H54 (cell line): Measurements from ENCODE around the gene ITGA4.
A peak's percentile ranks its signal among the peaks of the same experiment; 100 is the strongest.

ENCODE experiments used
- DNase-seq: peaks from one replicate; pipeline ENCODE4 v3.0.0; 2011; ENCODE audit warnings: low spot score, mixed read lengths; ENCODE audit not compliant: insufficient read length
- FAIRE-seq: peaks from 3 replicates; lab custom pipeline; 2011; peaks lifted over from hg19 to GRCh38; lab: Jason Lieb, UNC
- POLR2A ChIP-seq: IDR thresholded peaks from 2 replicates; pipeline ENCODE4 v1.6.1; 2011; ENCODE audit warnings: low read depth, mild to moderate bottlenecking, low read length

ITGA4 gene

DNA sequence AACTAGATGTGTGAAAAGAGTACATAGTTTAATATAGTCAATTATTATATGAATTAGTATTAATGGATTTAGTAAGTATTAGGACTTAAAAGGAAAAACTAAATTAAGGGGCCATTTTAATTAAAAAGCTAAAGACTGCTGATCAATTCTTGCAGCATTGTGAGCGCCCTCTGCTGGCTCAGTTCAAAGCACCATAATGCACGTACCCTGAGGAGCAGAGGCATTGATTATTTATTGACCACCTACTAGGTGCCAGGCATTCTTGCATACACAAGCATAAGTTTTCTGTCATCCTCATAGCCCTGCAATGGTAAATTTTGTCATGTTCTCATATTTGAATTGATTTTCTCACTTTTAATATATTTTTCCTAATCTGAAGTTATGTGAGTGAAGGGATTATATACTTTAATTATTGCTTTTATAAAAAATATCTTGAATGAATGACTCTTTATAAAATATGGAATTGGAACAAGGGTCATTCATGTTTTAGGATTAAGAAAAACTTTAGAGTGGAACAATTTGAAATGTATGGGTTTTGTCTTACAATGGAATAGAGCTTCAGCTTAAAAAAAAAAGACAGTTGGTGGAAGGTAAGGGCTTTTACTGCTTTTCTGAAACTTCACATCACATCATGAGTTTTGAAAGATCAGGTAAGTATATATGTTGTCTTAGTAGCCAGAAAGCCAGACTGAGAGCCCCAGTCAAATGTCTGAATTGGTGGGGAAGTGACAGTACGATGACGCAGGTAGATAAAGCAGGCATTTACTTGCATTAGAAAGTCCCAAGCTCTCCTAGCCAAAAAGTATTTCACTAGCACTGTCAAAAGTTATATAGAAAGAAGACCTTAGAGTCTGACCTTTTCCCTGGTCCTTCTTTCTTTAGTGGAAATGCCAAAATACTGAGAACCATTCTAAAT lies 9.7 kb downstream of the ITGA4 start:
- FAIRE-seq = no peak
- DNase-seq = peak; percentile 6
- TF ChIP-seq POLR2A = no peak

DNA sequence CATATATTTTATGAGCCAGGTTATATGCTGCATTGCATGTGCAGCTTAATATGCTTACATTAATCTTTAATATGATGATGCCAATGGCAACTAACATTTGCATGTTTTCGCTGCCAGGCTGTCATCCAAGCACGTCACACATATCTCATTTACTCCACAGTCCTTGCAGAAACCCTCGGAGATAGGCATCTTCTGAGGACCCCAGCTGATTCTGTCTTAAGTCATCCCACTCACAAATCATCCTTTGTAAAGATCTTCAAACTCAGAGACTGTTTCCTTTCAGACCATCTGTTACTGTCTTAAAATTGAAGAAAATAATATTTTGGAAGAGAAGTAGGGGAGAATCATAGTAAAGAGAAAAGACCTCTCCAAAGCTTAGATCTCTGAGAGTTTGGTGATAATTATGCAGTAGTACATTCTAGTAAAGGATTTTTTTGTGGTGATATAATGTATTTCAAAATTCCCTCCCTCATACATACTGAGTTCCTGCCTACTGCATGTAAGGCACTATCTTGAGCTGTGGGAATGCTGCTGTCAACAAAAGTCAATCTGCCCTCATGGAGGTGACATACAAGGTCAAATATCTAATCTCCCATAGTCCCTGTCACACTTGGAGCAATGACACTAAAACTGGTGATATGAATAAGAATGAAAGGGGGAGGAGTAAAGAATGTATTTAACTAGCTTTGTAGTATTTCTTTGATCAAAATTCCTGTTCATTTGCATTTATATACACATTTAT lies 11.0 kb downstream of the ITGA4 start:
- DNase-seq (no peak), FAIRE-seq (no peak)
- TF ChIP-seq POLR2A = no peak

DNA sequence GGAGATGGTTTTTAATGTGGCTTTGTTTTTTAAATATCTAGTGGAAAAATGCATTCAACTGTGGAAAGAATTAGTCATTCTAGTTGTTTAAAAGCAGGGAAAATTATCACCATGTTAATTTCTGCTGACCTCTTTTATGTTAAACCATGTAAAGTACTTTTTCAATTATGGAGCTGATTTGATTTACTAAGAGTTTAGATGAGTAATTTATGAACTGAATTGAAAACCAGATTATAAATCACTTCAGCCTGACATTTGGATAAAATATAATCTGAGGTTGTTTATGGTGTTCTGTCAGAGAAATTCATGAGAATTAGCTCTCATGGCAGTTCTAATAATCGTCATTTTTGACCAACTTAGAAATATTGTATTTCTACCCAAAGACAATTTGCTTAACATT lies 11.6 kb downstream of the ITGA4 start:
- TF ChIP-seq POLR2A = no peak
- DNase-seq = no peak
- FAIRE-seq = no peak

DNA sequence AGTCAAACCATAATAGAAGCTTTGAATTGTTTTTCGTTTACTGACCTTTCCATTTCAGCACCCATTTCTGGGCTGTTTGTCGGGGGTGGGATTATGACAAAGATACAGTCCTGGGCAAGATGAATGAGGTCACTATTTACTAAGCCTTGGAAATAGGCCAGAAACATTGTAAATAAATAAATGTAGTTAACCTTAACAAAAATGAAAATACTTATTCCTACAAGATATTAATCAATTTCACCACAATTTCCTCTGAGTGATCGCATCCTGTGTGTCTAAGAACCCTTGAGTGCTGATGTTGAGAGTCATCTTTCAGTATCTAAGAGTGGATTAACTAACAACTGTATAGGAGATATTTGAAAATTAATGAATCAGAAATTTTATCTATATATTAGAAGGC lies 14.0 kb downstream of the ITGA4 start:
- DNase-seq (no peak), FAIRE-seq (no peak)
- no peak for TF ChIP-seq POLR2A

DNA sequence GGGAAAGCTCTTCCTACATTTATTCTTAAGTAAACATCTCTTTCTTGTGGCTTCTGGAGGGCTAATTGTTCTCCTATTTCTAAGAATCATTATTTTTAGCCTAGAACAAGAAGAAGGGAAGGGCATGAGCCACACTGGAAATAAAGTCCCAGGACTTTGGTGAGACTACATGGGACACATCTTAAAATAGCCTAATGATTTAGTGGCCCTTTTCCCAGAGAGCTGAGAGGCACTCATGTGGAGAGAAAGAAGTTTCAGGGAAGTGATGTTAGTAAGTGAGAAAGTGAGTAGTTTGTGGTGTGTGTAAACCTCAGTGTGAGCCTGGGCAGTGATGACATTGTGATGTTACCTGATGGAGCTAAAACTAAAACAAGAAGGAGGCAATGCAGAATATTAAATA lies 14.6 kb downstream of the ITGA4 start:
- TF ChIP-seq POLR2A = no peak
- FAIRE-seq (peak; percentile 33), DNase-seq (no peak)

DNA sequence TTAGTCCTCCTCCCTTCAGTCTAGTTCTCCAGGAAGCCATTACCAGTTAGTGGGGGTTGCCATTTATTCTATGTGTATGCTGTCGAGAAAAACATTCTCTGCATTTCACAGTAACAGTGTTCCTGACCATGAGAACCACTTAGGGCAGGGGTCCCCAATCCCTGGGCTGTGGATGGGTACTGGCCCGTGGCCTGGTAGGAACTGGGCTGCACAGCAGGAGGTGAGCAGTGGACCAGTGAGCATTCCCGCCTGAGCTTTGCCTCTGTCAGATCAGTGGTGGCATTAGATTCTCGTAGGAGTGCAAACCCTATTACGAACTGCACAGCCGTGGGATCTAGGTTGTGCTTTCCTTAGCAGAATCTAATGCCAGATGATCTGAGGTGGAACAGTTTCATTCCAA lies 15.8 kb downstream of the ITGA4 start:
- DNase-seq (no peak), FAIRE-seq (no peak)
- TF ChIP-seq POLR2A = no peak

DNA sequence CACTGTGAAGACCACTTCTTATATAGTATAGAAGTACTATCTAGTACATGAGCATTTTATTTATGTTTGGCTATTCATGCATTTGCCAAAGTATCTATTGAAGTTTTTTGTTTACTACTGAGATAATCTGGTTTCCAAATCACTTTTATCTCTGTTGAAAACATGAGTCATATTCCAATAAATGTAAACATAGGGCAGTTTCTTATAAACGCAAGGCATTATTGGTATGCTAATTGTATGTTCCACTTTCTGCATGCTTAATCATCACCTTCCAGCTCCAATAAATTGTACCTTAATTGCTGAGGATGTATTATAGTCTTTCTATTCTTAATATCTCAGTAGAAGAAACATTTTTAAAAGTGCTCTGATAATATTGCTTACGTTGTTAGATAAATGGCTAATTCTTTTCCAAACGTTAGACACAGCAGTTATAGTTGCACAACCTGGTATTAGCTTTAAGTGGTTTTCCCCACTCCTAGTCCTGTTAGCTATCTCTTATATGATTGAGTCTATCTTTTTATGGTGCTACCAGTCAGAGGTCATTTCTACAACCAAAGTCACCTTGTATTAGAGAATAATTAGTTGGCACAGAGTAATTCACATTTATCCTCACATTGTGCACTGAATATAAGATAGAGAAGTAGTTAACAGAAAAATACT lies 17.2 kb downstream of the ITGA4 start:
- no peak for TF ChIP-seq POLR2A
- DNase-seq (no peak), FAIRE-seq (no peak)

DNA sequence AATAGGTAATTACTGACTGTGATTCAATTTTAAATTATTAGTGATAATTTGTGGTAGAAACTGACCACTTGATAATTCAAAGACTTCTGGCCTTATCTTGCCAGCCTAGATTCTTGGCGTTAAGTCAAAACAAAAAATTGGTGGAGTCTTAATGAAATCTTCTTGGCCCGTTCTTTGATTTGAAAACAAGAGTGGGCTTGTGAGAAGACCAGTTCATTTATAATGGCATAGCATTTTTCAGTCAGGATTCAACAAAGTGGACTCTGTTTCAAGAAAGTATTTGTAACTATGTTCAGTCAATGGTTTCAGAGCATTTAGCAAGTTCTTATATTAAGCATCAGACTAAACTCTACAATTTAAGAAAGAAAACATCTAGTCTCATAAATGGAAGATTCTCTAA lies 26.0 kb downstream of the ITGA4 start:
- no peak for TF ChIP-seq POLR2A
- FAIRE-seq (no peak), DNase-seq (no peak)

DNA sequence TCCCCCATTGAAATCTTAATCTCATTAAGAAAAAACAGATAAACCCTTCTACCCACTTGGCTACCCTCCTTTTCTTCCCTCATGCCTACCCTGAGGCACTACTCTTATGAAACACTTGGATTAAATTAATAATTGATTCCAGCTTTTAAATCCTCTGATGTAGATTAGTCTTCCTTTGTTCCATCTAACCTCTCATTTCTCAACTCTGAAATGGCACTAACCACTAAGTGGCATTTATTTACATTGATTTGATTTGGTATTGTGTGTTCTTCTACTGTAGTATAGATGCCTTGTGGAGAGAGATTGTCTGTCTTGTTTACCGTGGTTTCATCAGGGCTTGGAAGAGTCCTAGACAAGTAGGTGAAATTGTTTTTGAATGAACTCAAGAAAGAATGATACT lies 26.7 kb downstream of the ITGA4 start:
- no peak for TF ChIP-seq POLR2A
- FAIRE-seq (no peak), DNase-seq (no peak)

DNA sequence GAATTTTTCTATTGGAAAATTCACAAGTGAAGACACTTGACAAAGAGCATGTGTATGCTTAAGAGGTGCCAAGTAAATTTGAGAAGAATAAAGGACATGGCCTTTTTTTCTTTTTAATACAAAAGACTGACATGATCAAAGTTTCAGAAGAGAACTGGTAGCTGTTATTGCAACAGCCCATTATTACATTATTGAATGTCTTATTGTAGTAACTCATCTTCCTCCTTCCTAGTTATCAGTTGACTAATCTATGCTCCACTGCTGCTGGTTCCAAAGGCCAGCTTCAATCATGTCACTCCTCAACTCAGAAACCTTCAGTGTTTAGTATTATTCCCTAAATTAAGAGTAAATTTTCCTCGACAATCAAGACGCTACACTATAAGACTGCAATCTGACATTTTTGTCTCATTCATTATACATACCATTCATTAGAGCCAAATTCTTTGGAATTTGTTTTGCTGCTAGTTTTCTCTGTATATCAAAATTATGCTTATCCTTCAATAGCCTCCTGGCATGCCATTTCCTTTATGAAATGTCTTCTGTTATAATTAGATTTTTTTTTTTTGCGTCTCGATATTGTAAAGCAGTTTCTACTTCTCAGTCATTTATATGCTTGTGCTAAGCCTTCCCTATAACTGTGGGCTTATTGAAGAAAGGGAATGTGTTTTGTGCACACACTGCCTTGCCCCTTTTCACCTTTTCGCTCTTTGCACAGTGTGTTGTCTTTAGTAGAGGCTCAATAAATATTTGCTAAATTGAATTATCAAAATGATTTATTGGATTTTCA lies 27.9 kb downstream of the ITGA4 start:
- no peak for FAIRE-seq
- DNase-seq = no peak
- no peak for TF ChIP-seq POLR2A

DNA sequence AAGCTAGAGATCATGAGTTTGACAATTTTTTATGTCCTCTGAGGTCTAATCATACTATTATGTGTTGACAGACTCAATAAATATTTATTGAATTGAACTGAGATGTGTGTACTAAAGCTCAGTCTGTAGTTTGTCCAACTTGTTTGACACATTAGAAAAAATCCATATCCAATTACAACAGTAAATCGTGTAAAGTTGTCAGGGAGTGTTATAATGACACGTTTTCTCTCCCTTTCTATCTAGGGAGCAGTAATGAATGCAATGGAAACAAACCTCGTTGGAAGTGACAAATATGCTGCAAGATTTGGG lies 28.4 kb downstream of the ITGA4 start:
- peak; percentile 30 for FAIRE-seq
- no peak for DNase-seq
- TF ChIP-seq POLR2A = no peak

DNA sequence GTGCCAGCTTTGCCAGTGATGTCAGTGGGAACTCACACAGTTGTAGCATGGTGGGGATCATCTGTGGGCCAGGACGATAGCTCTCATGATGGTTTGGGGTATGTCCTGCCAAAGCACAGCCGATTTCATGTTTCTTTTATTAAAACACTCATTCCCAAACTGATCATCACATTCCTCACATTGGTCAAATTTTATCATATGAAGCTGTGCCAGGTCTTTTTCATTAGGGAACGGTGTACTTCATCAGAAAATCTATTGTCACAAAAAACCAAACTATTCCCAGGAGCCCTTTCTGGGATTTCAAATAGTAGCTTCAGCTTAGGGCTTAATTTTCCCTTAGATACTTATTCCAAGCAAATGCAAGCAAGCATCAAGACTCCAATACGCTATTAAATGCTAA lies 42.0 kb downstream of the ITGA4 start:
- FAIRE-seq = no peak
- no peak for TF ChIP-seq POLR2A
- DNase-seq = no peak

DNA sequence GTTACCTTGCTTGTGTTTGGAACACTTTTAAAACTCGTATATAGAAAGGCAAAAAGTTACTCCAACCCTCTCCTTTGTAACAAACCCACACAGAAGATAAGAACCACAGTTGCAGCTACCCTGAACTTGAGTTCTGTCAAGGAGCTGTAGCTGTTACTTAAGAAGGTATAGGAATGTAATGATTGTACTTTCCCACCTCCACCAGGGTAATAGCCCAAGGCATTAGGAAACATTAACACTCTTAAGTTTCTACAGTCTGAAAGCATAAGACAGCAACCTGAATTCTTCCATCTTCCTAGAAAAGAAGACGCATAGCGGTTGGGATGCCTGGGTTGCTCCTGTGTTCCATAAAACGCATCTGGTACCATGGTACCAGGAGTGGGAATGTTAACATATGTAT lies 43.0 kb downstream of the ITGA4 start:
- FAIRE-seq (no peak), DNase-seq (no peak)
- TF ChIP-seq POLR2A = no peak
